SK-N-SH treated with all-trans-retinoic acid at 6 μM for 48 hours (cell line): Measurements from ENCODE around the gene GCNT2.
A peak's percentile ranks its signal among the peaks of the same experiment; 100 is the strongest.
"Not testable (repeated sequence)": the region's sequence is repeated elsewhere in the genome, so short reads cannot be mapped to it uniquely, and the experiment has no call there.

Source experiments
- ATAC-seq: fragments of 200-7000 bp; cut with Tn5 transposase; 3 replicates; pipeline ENCODE4 v1.9.1; 2020; ENCODE audit warnings: mild to moderate bottlenecking, moderate library complexity
- ARNTL ChIP-seq: fragments of 450-650 bp; formaldehyde crosslinking; IDR thresholded peaks from 2 replicates; pipeline ENCODE4 v1.5.0; 2020; ENCODE audit warnings: low read depth, mild to moderate bottlenecking, moderate library complexity, borderline replicate concordance
- BACH2 ChIP-seq: fragments of 250-450 bp; sonication (Bioruptor Pico); IDR thresholded peaks from 2 replicates; pipeline ENCODE4 v1.9.0; 2021; ENCODE audit warnings: mild to moderate bottlenecking, borderline replicate concordance
- CSDC2 ChIP-seq: fragments of 250-450 bp; sonication (Bioruptor Pico); IDR thresholded peaks from 2 replicates; pipeline ENCODE4 v1.5.0; 2020; ENCODE audit warnings: mild to moderate bottlenecking, moderate library complexity
- GLIS3 ChIP-seq: fragments of 250-450 bp; sonication (Bioruptor Pico); IDR thresholded peaks from 2 replicates; pipeline ENCODE4 v1.5.0; 2020; ENCODE audit warnings: mild to moderate bottlenecking, moderate library complexity
- ISL1 ChIP-seq: fragments of 250-450 bp; sonication (Bioruptor Pico); IDR thresholded peaks from 2 replicates; pipeline ENCODE4 v2.1.2; 2022; ENCODE audit warnings: mild to moderate bottlenecking, moderate library complexity
- OSR1 ChIP-seq: fragments of 250-450 bp; sonication (Bioruptor Pico); IDR thresholded peaks from 2 replicates; pipeline ENCODE4 v1.8.0; 2022; ENCODE audit warnings: moderate library complexity, mild to moderate bottlenecking, inconsistent platforms
- PPARA ChIP-seq: fragments of 250-450 bp; sonication (Bioruptor Pico); IDR thresholded peaks from 2 replicates; pipeline ENCODE4 v1.5.0; 2020; ENCODE audit warnings: mild to moderate bottlenecking, borderline replicate concordance
- RARB ChIP-seq: fragments of 250-450 bp; sonication (Bioruptor Pico); IDR thresholded peaks from 2 replicates; pipeline ENCODE4 v1.8.0; 2021; ENCODE audit warnings: mild to moderate bottlenecking, moderate library complexity
- SNAI2 ChIP-seq: fragments of 250-450 bp; sonication (Bioruptor Pico); IDR thresholded peaks from 2 replicates; pipeline ENCODE4 v1.5.0; 2020; ENCODE audit warnings: mild to moderate bottlenecking, moderate library complexity
- TCF4 ChIP-seq: fragments of 250-450 bp; sonication (Bioruptor Pico); IDR thresholded peaks from 2 replicates; pipeline ENCODE4 v1.8.0; 2021; ENCODE audit warnings: mild to moderate bottlenecking, moderate library complexity, borderline replicate concordance
- TOX ChIP-seq: fragments of 250-450 bp; sonication (Bioruptor Pico); IDR thresholded peaks from 2 replicates; pipeline ENCODE4 v1.8.0; 2021; ENCODE audit warnings: mild to moderate bottlenecking, moderate library complexity, borderline replicate concordance
- ZC3H10 ChIP-seq: fragments of 250-450 bp; sonication (Bioruptor Pico); IDR thresholded peaks from 2 replicates; pipeline ENCODE4 v1.5.1; 2021; ENCODE audit warnings: mild to moderate bottlenecking, moderate library complexity
- ZFP3 ChIP-seq: fragments of 250-450 bp; sonication (Bioruptor Pico); IDR thresholded peaks from 2 replicates; pipeline ENCODE4 v1.5.0; 2020; ENCODE audit warnings: mild to moderate bottlenecking, moderate library complexity
- ZFP30 ChIP-seq: fragments of 450-650 bp; formaldehyde crosslinking; IDR thresholded peaks from 2 replicates; pipeline ENCODE4 v1.5.0; 2022; ENCODE audit warnings: mild to moderate bottlenecking, moderate library complexity
- ZNF565 ChIP-seq: fragments of 450-650 bp; formaldehyde crosslinking; conservative IDR thresholded peaks from 2 replicates; pipeline ENCODE4 v1.5.0; 2020; ENCODE audit warnings: low read depth, mild to moderate bottlenecking, moderate library complexity
- ZNF70 ChIP-seq: fragments of 450-650 bp; formaldehyde crosslinking; IDR thresholded peaks from 2 replicates; pipeline ENCODE4 v1.5.0; 2020; ENCODE audit warnings: mild to moderate bottlenecking, moderate library complexity
- ZNF8 ChIP-seq: fragments of 450-650 bp; formaldehyde crosslinking; IDR thresholded peaks from 2 replicates; pipeline ENCODE4 v1.5.0; 2020; ENCODE audit warnings: mild to moderate bottlenecking, moderate library complexity
- TF ChIP-seq, protein P1 (sequence below): fragments of 250-450 bp; sonication (Bioruptor Pico); IDR thresholded peaks from 2 replicates; pipeline ENCODE4 v1.8.0; 2021; ENCODE audit warnings: low read depth, mild to moderate bottlenecking, moderate library complexity, borderline replicate concordance
- TF ChIP-seq, protein P2 (sequence below): fragments of 250-450 bp; sonication (Bioruptor Pico); IDR thresholded peaks from 2 replicates; pipeline ENCODE4 v1.5.0; 2020; ENCODE audit warnings: mild to moderate bottlenecking, moderate library complexity
- TF ChIP-seq, protein P3 (sequence below): fragments of 250-450 bp; sonication (Bioruptor Pico); IDR thresholded peaks from 2 replicates; pipeline ENCODE4 v1.5.1; 2021; ENCODE audit warnings: mild to moderate bottlenecking, moderate library complexity
- TF ChIP-seq, protein P4 (sequence below): fragments of 250-450 bp; sonication (Bioruptor Pico); IDR thresholded peaks from 2 replicates; pipeline ENCODE4 v1.8.0; 2020; ENCODE audit warnings: mild to moderate bottlenecking, moderate library complexity, borderline replicate concordance
- TF ChIP-seq, protein P5 (sequence below): fragments of 250-450 bp; sonication (Bioruptor Pico); IDR thresholded peaks from 2 replicates; pipeline ENCODE4 v1.5.1; 2020; ENCODE audit warnings: low read depth, mild to moderate bottlenecking, moderate library complexity

The GCNT2 gene

DNA sequence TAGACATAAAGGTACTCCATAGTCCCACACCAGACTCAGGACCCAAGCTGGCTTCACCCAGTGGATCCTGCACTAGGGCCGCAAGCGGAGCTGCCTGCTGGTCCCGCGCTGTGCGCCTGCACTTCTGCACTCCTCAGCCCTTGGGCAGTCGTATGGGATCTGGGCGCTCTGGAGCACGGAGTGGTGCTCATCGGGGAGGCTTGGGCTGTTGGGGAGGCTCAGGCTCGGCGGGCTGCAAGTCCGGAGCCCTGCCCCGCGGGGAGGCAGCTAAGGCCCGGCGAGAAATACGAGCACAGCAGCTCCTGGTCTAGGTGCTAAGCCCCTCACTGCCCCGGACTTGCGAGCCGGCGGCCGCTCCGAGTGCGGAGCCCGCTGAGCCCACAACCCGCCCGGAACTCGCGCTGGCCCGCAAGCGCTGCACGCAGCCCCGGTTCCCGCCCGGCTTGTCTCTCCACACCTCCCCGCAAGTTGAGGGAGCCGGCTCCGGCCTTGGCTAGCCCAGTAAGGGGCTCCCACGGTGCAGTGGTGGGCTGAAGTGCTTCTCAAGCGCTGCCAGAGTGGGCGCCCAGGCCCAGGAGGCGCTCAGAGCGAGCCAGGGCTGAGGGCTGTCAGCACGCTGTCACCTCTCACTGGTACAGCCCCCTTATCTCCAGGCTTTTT, 33.4 kb upstream of the GCNT2 start:
- no peak for TF ChIP-seq GLIS3 (CRISPR knock-in tag)
- no peak for TF ChIP-seq TCF4
- TF ChIP-seq, protein P1, sequence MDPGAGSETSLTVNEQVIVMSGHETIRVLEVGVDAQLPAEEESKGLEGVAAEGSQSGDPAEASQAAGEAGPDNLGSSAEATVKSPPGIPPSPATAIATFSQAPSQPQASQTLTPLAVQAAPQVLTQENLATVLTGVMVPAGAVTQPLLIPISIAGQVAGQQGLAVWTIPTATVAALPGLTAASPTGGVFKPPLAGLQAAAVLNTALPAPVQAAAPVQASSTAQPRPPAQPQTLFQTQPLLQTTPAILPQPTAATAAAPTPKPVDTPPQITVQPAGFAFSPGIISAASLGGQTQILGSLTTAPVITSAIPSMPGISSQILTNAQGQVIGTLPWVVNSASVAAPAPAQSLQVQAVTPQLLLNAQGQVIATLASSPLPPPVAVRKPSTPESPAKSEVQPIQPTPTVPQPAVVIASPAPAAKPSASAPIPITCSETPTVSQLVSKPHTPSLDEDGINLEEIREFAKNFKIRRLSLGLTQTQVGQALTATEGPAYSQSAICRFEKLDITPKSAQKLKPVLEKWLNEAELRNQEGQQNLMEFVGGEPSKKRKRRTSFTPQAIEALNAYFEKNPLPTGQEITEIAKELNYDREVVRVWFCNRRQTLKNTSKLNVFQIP (CRISPR knock-in tag): no peak
- TF ChIP-seq PPARA: no peak
- no peak for TF ChIP-seq ZFP3 (CRISPR knock-in tag)
- TF ChIP-seq TOX (CRISPR knock-in tag): no peak
- TF ChIP-seq, protein P2, sequence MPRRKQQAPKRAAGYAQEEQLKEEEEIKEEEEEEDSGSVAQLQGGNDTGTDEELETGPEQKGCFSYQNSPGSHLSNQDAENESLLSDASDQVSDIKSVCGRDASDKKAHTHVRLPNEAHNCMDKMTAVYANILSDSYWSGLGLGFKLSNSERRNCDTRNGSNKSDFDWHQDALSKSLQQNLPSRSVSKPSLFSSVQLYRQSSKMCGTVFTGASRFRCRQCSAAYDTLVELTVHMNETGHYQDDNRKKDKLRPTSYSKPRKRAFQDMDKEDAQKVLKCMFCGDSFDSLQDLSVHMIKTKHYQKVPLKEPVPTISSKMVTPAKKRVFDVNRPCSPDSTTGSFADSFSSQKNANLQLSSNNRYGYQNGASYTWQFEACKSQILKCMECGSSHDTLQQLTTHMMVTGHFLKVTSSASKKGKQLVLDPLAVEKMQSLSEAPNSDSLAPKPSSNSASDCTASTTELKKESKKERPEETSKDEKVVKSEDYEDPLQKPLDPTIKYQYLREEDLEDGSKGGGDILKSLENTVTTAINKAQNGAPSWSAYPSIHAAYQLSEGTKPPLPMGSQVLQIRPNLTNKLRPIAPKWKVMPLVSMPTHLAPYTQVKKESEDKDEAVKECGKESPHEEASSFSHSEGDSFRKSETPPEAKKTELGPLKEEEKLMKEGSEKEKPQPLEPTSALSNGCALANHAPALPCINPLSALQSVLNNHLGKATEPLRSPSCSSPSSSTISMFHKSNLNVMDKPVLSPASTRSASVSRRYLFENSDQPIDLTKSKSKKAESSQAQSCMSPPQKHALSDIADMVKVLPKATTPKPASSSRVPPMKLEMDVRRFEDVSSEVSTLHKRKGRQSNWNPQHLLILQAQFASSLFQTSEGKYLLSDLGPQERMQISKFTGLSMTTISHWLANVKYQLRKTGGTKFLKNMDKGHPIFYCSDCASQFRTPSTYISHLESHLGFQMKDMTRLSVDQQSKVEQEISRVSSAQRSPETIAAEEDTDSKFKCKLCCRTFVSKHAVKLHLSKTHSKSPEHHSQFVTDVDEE (CRISPR knock-in tag): no peak

DNA sequence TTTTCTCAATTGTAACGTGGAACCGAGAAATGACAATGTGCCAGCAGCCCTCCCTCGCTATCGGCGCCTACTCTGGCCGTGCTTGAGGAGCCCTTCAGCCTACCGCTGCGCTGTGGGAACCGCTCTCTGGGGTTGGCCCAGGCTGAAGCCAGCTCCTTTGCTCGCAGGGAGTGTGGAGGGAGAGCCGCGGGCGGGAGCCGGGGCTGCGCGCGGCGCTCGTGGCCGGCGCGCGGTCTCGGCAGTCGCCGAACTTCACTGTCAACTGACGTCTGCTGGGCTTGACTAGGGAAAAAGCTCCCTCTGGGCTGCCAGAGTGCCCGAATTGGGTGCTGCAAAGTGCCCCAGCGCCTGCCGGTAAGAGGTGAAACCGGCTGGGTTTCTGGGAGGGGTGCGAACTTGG, 29.7 kb upstream of the GCNT2 start:
- TF ChIP-seq GLIS3 (CRISPR knock-in tag): no peak
- TF ChIP-seq CSDC2 (CRISPR knock-in tag): no peak
- no peak for TF ChIP-seq ZFP30 (CRISPR knock-in tag)
- TF ChIP-seq RARB (CRISPR knock-in tag): no peak
- ATAC-seq: no peak

More for the DNA sequence above, 33.4 kb upstream of the GCNT2 start:
- no peak for ATAC-seq

DNA sequence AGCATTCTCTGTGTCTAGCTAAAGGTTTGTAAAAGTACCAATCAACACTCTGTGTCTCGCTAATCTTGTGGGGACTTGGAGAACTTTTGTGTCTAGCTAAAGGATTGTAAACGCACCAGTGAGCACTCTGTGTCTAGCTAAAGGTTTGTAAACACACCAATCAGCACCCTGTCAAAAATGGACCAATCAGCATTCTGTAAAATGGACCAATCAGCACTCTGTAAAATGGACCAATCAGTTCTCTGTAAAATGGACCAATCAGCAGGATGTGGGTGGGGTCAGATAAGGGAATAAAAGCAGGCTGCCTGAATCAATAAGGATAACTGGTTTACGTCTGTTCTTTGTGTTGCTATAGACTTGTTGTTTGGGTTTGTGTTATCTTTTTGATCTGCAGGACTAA, 29.2 kb upstream of the GCNT2 start:
- ATAC-seq: not testable (repeated sequence)

DNA sequence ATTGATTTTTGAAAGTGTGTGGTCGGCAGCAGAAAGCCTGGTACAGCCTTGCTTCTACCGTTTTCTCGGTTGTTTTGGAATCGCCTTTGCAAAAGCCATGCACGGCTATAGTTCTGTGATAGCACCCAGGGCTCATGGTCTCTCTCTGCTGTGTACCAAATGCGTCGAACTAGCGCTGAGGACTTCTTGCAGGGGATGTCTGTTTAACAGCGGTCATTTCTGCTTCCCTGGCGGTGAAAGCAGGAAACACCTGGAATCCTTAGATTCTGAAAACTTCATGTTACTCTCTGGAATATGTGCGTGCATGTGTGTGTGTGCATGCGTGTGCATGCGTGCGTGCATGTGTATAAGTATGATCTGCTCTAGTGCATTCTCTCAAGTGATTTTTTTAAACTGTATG, 26.1 kb upstream of the GCNT2 start:
- TF ChIP-seq ZNF8: no peak
- TF ChIP-seq, protein P3, sequence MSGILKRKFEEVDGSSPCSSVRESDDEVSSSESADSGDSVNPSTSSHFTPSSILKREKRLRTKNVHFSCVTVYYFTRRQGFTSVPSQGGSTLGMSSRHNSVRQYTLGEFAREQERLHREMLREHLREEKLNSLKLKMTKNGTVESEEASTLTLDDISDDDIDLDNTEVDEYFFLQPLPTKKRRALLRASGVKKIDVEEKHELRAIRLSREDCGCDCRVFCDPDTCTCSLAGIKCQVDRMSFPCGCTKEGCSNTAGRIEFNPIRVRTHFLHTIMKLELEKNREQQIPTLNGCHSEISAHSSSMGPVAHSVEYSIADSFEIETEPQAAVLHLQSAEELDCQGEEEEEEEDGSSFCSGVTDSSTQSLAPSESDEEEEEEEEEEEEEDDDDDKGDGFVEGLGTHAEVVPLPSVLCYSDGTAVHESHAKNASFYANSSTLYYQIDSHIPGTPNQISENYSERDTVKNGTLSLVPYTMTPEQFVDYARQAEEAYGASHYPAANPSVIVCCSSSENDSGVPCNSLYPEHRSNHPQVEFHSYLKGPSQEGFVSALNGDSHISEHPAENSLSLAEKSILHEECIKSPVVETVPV: no peak
- no peak for TF ChIP-seq RARB (CRISPR knock-in tag)
- TF ChIP-seq TOX (CRISPR knock-in tag): no peak
- no peak for TF ChIP-seq SNAI2 (CRISPR knock-in tag)
- no peak for TF ChIP-seq ZFP30 (CRISPR knock-in tag)
- TF ChIP-seq ZNF70 (CRISPR knock-in tag): no peak
- TF ChIP-seq, protein P1 (CRISPR knock-in tag): no peak
- TF ChIP-seq ZC3H10 (CRISPR knock-in tag): no peak
- no peak for TF ChIP-seq TCF4
- TF ChIP-seq ISL1: no peak
- TF ChIP-seq GLIS3 (CRISPR knock-in tag): no peak
- TF ChIP-seq ZNF565 (CRISPR knock-in tag): no peak
- TF ChIP-seq, all 23 proteins: peak for 0
- peak; percentile 48; the same call in 2 of the 3 replicates for ATAC-seq

DNA sequence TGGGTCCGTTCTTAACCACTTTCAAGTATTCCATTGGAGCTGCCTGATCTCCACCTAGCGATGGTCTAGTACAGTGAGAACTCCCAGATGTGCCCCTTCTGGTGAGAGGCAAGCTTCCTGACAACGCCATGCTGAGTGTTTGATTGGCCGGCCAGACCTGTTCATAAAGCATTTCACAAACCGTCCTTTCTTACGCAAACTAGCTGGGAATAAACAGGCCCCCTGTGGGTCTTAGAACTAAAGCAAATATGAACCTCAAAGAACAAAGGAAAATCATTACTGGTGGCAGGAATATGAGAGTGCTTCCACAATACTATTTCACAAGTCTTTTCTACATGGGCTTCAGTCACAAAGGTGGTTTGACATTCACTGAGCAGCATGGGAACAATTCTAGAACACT, 15.6 kb upstream of the GCNT2 start:
- TF ChIP-seq GLIS3 (CRISPR knock-in tag): no peak
- TF ChIP-seq ZNF8: no peak
- no peak for TF ChIP-seq BACH2 (CRISPR knock-in tag)
- TF ChIP-seq, protein P4, sequence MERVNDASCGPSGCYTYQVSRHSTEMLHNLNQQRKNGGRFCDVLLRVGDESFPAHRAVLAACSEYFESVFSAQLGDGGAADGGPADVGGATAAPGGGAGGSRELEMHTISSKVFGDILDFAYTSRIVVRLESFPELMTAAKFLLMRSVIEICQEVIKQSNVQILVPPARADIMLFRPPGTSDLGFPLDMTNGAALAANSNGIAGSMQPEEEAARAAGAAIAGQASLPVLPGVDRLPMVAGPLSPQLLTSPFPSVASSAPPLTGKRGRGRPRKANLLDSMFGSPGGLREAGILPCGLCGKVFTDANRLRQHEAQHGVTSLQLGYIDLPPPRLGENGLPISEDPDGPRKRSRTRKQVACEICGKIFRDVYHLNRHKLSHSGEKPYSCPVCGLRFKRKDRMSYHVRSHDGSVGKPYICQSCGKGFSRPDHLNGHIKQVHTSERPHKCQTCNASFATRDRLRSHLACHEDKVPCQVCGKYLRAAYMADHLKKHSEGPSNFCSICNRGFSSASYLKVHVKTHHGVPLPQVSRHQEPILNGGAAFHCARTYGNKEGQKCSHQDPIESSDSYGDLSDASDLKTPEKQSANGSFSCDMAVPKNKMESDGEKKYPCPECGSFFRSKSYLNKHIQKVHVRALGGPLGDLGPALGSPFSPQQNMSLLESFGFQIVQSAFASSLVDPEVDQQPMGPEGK (CRISPR knock-in tag): no peak
- TF ChIP-seq ZFP30 (CRISPR knock-in tag): no peak
- no peak for TF ChIP-seq OSR1 (CRISPR knock-in tag)
- no peak for TF ChIP-seq ARNTL (CRISPR knock-in tag)
- TF ChIP-seq RARB (CRISPR knock-in tag): no peak
- TF ChIP-seq ISL1: no peak
- TF ChIP-seq, protein P5, sequence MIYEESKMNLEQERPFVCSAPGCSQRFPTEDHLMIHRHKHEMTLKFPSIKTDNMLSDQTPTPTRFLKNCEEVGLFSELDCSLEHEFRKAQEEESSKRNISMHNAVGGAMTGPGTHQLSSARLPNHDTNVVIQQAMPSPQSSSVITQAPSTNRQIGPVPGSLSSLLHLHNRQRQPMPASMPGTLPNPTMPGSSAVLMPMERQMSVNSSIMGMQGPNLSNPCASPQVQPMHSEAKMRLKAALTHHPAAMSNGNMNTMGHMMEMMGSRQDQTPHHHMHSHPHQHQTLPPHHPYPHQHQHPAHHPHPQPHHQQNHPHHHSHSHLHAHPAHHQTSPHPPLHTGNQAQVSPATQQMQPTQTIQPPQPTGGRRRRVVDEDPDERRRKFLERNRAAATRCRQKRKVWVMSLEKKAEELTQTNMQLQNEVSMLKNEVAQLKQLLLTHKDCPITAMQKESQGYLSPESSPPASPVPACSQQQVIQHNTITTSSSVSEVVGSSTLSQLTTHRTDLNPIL (CRISPR knock-in tag): no peak
- no peak for TF ChIP-seq TOX (CRISPR knock-in tag)
- 0 out of 3 replicates have a peak, but pooled peaks have one; percentile 40 for ATAC-seq
